Epithelial cell of proximal tubule (primary cell): ENCODE data around the gene C14orf93. TPM values are rescaled to one million over a fixed set of nuclear protein-coding genes. Genes with fewer than 3 reads are reported as not detected.

Experiments used
- DNase-seq: peaks from one replicate; pipeline ENCODE4 v3.0.0-alpha.2; 2011; ENCODE audit warnings: low read depth
- H3K4me3 ChIP-seq: 2 replicates; pipeline ENCODE4 v1.5.1; 2011; ENCODE audit warnings: low read depth, mild to moderate bottlenecking, low read length
- CTCF ChIP-seq: conservative IDR thresholded peaks from 2 replicates; pipeline ENCODE4 v1.5.1; 2012; ENCODE audit warnings: low read depth, mild to moderate bottlenecking, low read length
- total RNA-seq: library from RNA; depleted of rRNA; stranded (reverse); fragments of >200 nt; gene quantifications from 2 replicates; pipeline ENCODE4 v1.2.3, GENCODE V29; 2015

Gene C14orf93
- total RNA-seq, 1 donor from 2014 or later = 9.4 TPM

- DNase-seq = no peak
- no peak overlapping the region for H3K4me3 ChIP-seq
- TF ChIP-seq CTCF = no peak
Observed at GRCh38 chr14:23051141-23052057, 41.5 kb upstream of the C14orf93 start.

DNA sequence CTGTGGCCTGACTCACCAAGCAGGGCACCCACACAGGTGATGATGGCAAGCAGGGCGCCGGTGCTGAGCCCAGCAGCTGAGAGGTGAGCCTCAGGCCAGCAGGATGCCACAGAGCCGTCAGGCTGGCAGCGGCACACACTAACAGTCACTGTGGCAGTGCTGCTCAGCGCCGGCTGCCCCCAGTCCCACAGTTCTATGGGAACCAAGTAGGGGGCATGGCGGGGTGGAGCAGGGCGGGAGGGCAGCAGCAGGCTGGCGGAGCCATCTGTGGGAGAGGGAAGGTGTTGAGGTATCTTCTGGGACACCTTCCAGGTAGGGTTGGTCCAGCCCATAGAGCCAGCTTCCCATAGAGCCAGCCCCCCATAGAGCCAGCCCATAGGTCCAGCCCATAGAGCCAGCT lies 39.1 kb upstream of the C14orf93 start:
- TF ChIP-seq CTCF = no peak
- no peak overlapping the region for H3K4me3 ChIP-seq
- no peak for DNase-seq

- DNase-seq = no peak
- no peak overlapping the region for H3K4me3 ChIP-seq
- TF ChIP-seq CTCF = no peak
Observed at GRCh38 chr14:23047751-23048693, 38.1 kb upstream of the C14orf93 start.

- H3K4me3 ChIP-seq = no peak overlapping the region
- DNase-seq = no peak
- TF ChIP-seq CTCF = no peak
Observed at GRCh38 chr14:23047034-23047634, 37.2 kb upstream of the C14orf93 start.

- H3K4me3 ChIP-seq = no peak overlapping the region
- no peak for DNase-seq
- TF ChIP-seq CTCF = no peak
Observed at GRCh38 chr14:23045419-23046357, 35.7 kb upstream of the C14orf93 start.

- no peak overlapping the region for H3K4me3 ChIP-seq
- DNase-seq = no peak
- TF ChIP-seq CTCF = no peak
Observed at GRCh38 chr14:23044840-23045239, 34.9 kb upstream of the C14orf93 start.
